OCI-LY1 (cell line): ENCODE results near the gene PTGES2.

Experiments used
- H2AFZ ChIP-seq: fragments of 200-600 bp; sonication (generic), shearing (Covaris generic); 2 replicates; pipeline ENCODE4 v1.6.0; 2014; ENCODE audit warnings: antibody characterized with exemption, mild to moderate bottlenecking, low read length
- H3F3A ChIP-seq: fragments of 200-600 bp; sonication (generic), shearing (Covaris generic); 2 replicates; pipeline ENCODE4 v1.6.0; 2014; ENCODE audit warnings: mild to moderate bottlenecking, antibody characterized with exemption, low read length, moderate library complexity; ENCODE audit not compliant: insufficient read depth
- H3K27ac ChIP-seq: fragments of 200-600 bp; sonication (generic); 2 replicates; pipeline ENCODE4 v1.5.1; 2014; ENCODE audit warnings: low read length, mixed run types, mild to moderate bottlenecking, low read depth; ENCODE audit not compliant: poor library complexity, severe bottlenecking
- H3K27me3 ChIP-seq: fragments of 200-600 bp; sonication (generic); 2 replicates; pipeline ENCODE4 v1.6.0; 2014; ENCODE audit warnings: antibody characterized with exemption, mild to moderate bottlenecking, low read length, moderate library complexity; ENCODE audit not compliant: insufficient read depth
- H3K36me3 ChIP-seq: fragments of 200-600 bp; sonication (generic); 2 replicates; pipeline ENCODE4 v1.6.1; 2014; ENCODE audit warnings: mild to moderate bottlenecking, antibody characterized with exemption, low read length, moderate library complexity, mixed read lengths; ENCODE audit not compliant: insufficient read depth
- H3K4me1 ChIP-seq: fragments of 200-600 bp; sonication (generic); 2 replicates; pipeline ENCODE4 v1.5.1; 2014; ENCODE audit warnings: mild to moderate bottlenecking, low read length, moderate library complexity; ENCODE audit not compliant: insufficient read depth, severe bottlenecking
- H3K4me2 ChIP-seq: fragments of 200-600 bp; sonication (generic), shearing (Covaris generic); 2 replicates; pipeline ENCODE4 v1.6.1; 2014; ENCODE audit warnings: low read length
- H3K4me3 ChIP-seq: fragments of 200-600 bp; sonication (generic); 2 replicates; pipeline ENCODE4 v1.5.1; 2014; ENCODE audit warnings: low read length, low read depth, mild to moderate bottlenecking, mixed read lengths; ENCODE audit not compliant: poor library complexity, severe bottlenecking
- H3K79me2 ChIP-seq: fragments of 200-600 bp; shearing (Covaris generic); 2 replicates; pipeline ENCODE4 v1.6.1; 2016; ENCODE audit warnings: mixed run types, low read length, mixed read lengths; ENCODE audit not compliant: insufficient read depth
- H3K9ac ChIP-seq: fragments of 200-600 bp; sonication (generic), shearing (Covaris generic); 2 replicates; pipeline ENCODE4 v1.6.1; 2014; ENCODE audit warnings: mild to moderate bottlenecking, low read length, mixed read lengths
- H3K9me2 ChIP-seq: fragments of 200-600 bp; sonication (generic), shearing (Covaris generic); 2 replicates; pipeline ENCODE4 v1.6.1; 2014; ENCODE audit warnings: low read depth, mild to moderate bottlenecking, low read length, mixed read lengths
- H3K9me3 ChIP-seq: fragments of 200-600 bp; shearing (Covaris generic); 2 replicates; pipeline ENCODE4 v1.6.1; 2014; ENCODE audit warnings: low read length, mixed read lengths
- H4K20me1 ChIP-seq: fragments of 200-600 bp; sonication (generic), shearing (Covaris generic); 2 replicates; pipeline ENCODE4 v1.6.0; 2016; ENCODE audit warnings: mild to moderate bottlenecking, low read length; ENCODE audit not compliant: insufficient read depth
- CTCF ChIP-seq: fragments of 200-600 bp; sonication (generic), shearing (Covaris generic); IDR thresholded peaks from 2 replicates; pipeline ENCODE4 v1.5.1; 2017; ENCODE audit warnings: mild to moderate bottlenecking, antibody characterized with exemption, low read length, moderate library complexity, mixed read lengths
- EZH2 ChIP-seq: fragments of 200-600 bp; sonication (generic), shearing (Covaris generic); IDR thresholded peaks from 2 replicates; pipeline ENCODE4 v1.8.0; 2017; ENCODE audit warnings: borderline replicate concordance, mixed run types, mild to moderate bottlenecking, antibody characterized with exemption, low read length, moderate library complexity, mixed read lengths

The PTGES2 gene

DNA sequence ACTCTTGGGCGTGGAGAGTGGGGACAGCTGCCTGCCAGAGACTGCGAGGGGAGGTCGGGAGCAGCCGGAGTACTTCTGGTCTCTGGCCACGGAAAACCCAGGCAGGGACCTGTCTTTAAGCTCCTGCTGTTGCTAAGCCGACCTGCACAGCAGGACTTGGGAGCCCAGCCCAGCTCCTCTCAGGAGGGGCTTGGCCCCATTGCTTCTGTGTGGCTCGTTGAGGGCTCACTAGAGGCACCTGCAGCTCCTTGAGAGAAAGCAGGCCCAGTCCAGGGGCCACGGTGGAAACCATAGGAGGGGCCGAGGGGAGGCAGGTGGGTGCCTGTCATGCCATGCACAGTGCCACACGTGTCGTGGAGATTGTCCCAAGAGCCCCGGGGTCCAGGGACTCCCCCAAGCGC lies 18.4 kb upstream of the PTGES2 start:
- no peak overlapping the region for H3K9ac ChIP-seq
- no peak overlapping the region for H3K4me3 ChIP-seq
- no peaks in the 10 kb centered on the region for H3K9me3 ChIP-seq
- H3K36me3 ChIP-seq, result no peaks in the 10 kb centered on the region
- H3K9me2 ChIP-seq, result no peaks in the 10 kb centered on the region
- no peaks in the 10 kb centered on the region for H4K20me1 ChIP-seq
- H3K4me1 ChIP-seq, result no peaks in the 10 kb centered on the region
- H3F3A ChIP-seq, result no peaks in the 10 kb centered on the region
- H3K79me2 ChIP-seq, result no peaks in the 10 kb centered on the region
- no peak overlapping the region for H3K27ac ChIP-seq
- TF ChIP-seq EZH2 (no peak), CTCF (no peak)
- no peaks in the 10 kb centered on the region; the same call in none of the 2 replicates for H3K27me3 ChIP-seq
- no peak overlapping the region for H2AFZ ChIP-seq
- H3K4me2 ChIP-seq, result no peak overlapping the region

GRCh38 chr9:128145536-128145935 lies 18.0 kb upstream of the PTGES2 start:
- Histone ChIP-seq H3K27me3 (no peaks in the 10 kb centered on the region; the same call in none of the 2 replicates), H3K9me3 (no peaks in the 10 kb centered on the region), H2AFZ (no peak overlapping the region), H4K20me1 (no peaks in the 10 kb centered on the region), H3F3A (no peaks in the 10 kb centered on the region), H3K4me1 (no peaks in the 10 kb centered on the region), H3K27ac (no peak overlapping the region), H3K36me3 (no peaks in the 10 kb centered on the region), H3K9ac (no peak overlapping the region), H3K9me2 (no peaks in the 10 kb centered on the region), H3K4me3 (no peak overlapping the region), H3K79me2 (no peaks in the 10 kb centered on the region), H3K4me2 (no peak overlapping the region)
- TF ChIP-seq EZH2 (no peak), CTCF (no peak)

DNA sequence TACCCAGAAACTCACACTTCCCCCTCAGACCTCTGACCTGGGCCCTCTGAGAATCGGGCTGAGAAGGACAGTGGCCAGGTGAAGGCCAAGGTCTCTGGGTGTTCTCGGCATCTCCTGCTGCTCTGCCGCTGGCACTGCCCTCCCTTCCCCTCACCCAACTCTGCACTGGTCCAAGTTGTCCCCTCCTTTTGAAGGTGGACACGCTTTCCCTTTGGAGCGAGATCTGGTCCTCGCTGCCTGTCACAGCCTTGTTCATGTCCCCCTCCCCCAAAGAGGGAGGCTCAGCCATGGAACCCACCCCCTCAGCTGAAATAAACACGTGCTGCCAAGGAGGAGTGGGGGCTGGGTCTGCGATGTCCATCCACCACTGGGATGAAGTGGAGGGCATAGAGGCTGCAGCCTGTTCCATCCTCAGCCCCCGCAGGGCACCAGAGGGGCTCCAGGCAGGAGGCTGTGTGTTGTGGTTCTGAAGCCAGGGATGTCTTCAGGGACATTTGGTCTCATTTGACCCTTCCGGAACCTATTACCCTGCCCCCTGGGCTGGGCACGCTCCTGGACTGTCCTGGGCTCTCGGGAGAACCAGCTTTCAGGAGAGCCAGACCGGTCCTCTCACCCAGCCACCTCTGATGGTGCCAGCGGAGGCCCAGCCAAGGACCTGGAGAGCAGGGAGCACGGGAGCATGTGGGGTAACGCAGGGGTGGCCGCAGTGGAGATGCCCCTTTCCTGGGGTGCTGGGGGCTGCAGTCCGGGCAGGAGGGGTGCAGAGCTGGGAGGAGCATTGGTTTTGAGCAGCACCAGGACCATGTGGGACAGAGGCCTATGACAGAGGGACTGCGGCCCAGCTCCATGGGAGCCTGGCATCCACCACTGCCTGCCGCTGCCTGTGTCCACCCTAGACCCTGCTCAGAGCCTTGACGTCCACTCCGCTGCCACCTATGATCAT lies 17.0 kb upstream of the PTGES2 start:
- Histone ChIP-seq H2AFZ (no peak overlapping the region), H3K4me3 (no peak overlapping the region), H3K79me2 (no peaks in the 10 kb centered on the region), H3K4me1 (no peaks in the 10 kb centered on the region), H3F3A (no peaks in the 10 kb centered on the region), H3K9ac (no peak overlapping the region), H3K9me2 (no peaks in the 10 kb centered on the region), H3K27ac (no peak overlapping the region), H3K27me3 (no peaks in the 10 kb centered on the region; the same call in none of the 2 replicates), H4K20me1 (no peaks in the 10 kb centered on the region), H3K4me2 (no peak overlapping the region), H3K36me3 (no peaks in the 10 kb centered on the region), H3K9me3 (no peaks in the 10 kb centered on the region)
- TF ChIP-seq CTCF (no peak), EZH2 (no peak)
